GM12878 (cell line): ENCODE measurements around the gene OVCA2. TPM values are rescaled to one million over a fixed set of nuclear protein-coding genes. Genes with fewer than 3 reads are reported as not detected.

Experiments used
- ATAC-seq: fragments of 200-7000 bp; cut with Tn5 transposase; 3 replicates; pipeline ENCODE4 v1.9.1; 2020; ENCODE audit warnings: mild to moderate bottlenecking, moderate library complexity
- BruUV-seq: library from RNA; stranded (reverse); fragments of 400-500 nt; replicated peaks from 2 replicates; lab custom pipeline; 2021; lab: Mats Ljungman, UMichigan
- CTCF ChIA-PET: fragments of 300-600 bp; sonication (Branson Sonifier 250); formaldehyde crosslinking; extraction: SDS; loops from one replicate; lab custom pipeline; 2021; ENCODE audit warnings: inconsistent platforms; lab: Yijun Ruan, JAX
- POLR2A ChIA-PET: fragments of 350-600 bp; formaldehyde crosslinking; extraction: SDS; loops from one replicate; lab custom pipeline; 2021; ENCODE audit warnings: inconsistent platforms; lab: Charles Lee
- RAD21 ChIA-PET: fragments of 300-600 bp; sonication (Branson Sonifier 250); formaldehyde crosslinking; loops from one replicate; lab custom pipeline; 2023; ENCODE audit warnings: antibody characterized with exemption; ENCODE audit not compliant: unreplicated experiment; lab: Charles Lee
- SMC1A ChIA-PET: fragments of 300-600 bp; sonication (Branson Sonifier 250); formaldehyde crosslinking; loops from one replicate; lab custom pipeline; 2023; ENCODE audit not compliant: unreplicated experiment, uncharacterized antibody; lab: Charles Lee
- DNase-seq: peaks from one replicate; pipeline ENCODE4 v3.0.0-alpha.2; 2011; ENCODE audit warnings: low read depth, low spot score
- FAIRE-seq: peaks from 3 replicates; lab custom pipeline; 2011; peaks lifted over from hg19 to GRCh38; lab: Jason Lieb, UNC
- H2AFZ ChIP-seq: 2 replicates; pipeline ENCODE4 v1.6.0; 2011; ENCODE audit warnings: low read depth, low read length, control low read depth; ENCODE audit not compliant: control insufficient read depth
- H3K27ac ChIP-seq: 2 replicates; pipeline ENCODE4 v1.5.1; 2011; ENCODE audit warnings: control low read depth; ENCODE audit not compliant: control insufficient read depth, insufficient read depth
- H3K27me3 ChIP-seq, 2 experiments: replicated peaks in 1 of 2; 2 replicates each; pipeline versions ENCODE4 v1.6.0 to v1.6.1; 2011; ENCODE audit warnings: low read length in 1 of 2; ENCODE audit not compliant: control insufficient read depth in 2 of 2, insufficient read depth in 2 of 2
- H3K36me3 ChIP-seq, 2 experiments: 2 replicates each; pipeline ENCODE4 v1.5.1; 2011; ENCODE audit warnings: low read length in 1 of 2; ENCODE audit not compliant: control insufficient read depth in 2 of 2, insufficient read depth in 2 of 2
- H3K4me1 ChIP-seq: 2 replicates; pipeline ENCODE4 v1.6.1; 2011; ENCODE audit warnings: mild to moderate bottlenecking, low read length, moderate library complexity, mixed read lengths; ENCODE audit not compliant: control insufficient read depth, insufficient read depth
- H3K4me2 ChIP-seq: 2 replicates; pipeline ENCODE4 v1.6.0; 2011; ENCODE audit warnings: control low read depth; ENCODE audit not compliant: control insufficient read depth, insufficient read depth
- H3K4me3 ChIP-seq: fragments of 200-600 bp; sonication (generic); 2 replicates; pipeline ENCODE4 v1.5.1; 2016
- H3K79me2 ChIP-seq: 2 replicates; pipeline ENCODE4 v1.6.0; 2011; ENCODE audit warnings: low read length; ENCODE audit not compliant: control insufficient read depth, insufficient read depth
- H3K9ac ChIP-seq: 2 replicates; pipeline ENCODE4 v1.8.0; 2011; ENCODE audit warnings: low read length, control low read depth, mixed read lengths; ENCODE audit not compliant: control insufficient read depth, insufficient read depth
- H3K9me3 ChIP-seq: replicated peaks from 3 replicates; pipeline ENCODE4 v1.5.1; 2011; ENCODE audit warnings: mild to moderate bottlenecking, low read length; ENCODE audit not compliant: control insufficient read depth, insufficient read depth
- H4K20me1 ChIP-seq: 2 replicates; pipeline ENCODE4 v1.6.0; 2011; ENCODE audit not compliant: control insufficient read depth, insufficient read depth
- ASH2L ChIP-seq: fragments of 300-600, 200-600 bp; sonication (generic); IDR thresholded peaks from 2 replicates; pipeline ENCODE4 v1.6.1; 2017; ENCODE audit warnings: low read depth, mild to moderate bottlenecking, borderline replicate concordance
- BRCA1 ChIP-seq: IDR thresholded peaks from 2 replicates; pipeline ENCODE4 v1.6.1; 2011; ENCODE audit warnings: low read depth, low read length, improper control_type of control experiment
- CHD1 ChIP-seq: IDR thresholded peaks from 2 replicates; pipeline ENCODE4 v1.6.1; 2012; ENCODE audit warnings: low read depth, low read length, improper control_type of control experiment
- CREB1 ChIP-seq: IDR thresholded peaks from 2 replicates; pipeline ENCODE4 v1.6.1; 2012; ENCODE audit warnings: low read depth, mild to moderate bottlenecking, inconsistent platforms
- CREM ChIP-seq: IDR thresholded peaks from 2 replicates; pipeline ENCODE4 v1.6.1; 2014; ENCODE audit warnings: antibody characterized with exemption, low read depth
- FOXM1 ChIP-seq: IDR thresholded peaks from 2 replicates; pipeline ENCODE4 v1.6.1; 2012; ENCODE audit warnings: low read depth, mild to moderate bottlenecking, inconsistent platforms, low read length, moderate library complexity
- HDGF ChIP-seq: fragments of 450-650 bp; IDR thresholded peaks from 2 replicates; pipeline ENCODE4 v1.6.1; 2016; ENCODE audit warnings: antibody characterized with exemption
- KLF5 ChIP-seq: fragments of 450-650 bp; IDR thresholded peaks from 2 replicates; pipeline ENCODE4 v1.6.1; 2014; ENCODE audit warnings: mild to moderate bottlenecking; ENCODE audit not compliant: partially characterized antibody
- MYC ChIP-seq: IDR thresholded peaks from 2 replicates; pipeline ENCODE4 v1.6.1; 2011; ENCODE audit warnings: mild to moderate bottlenecking, low read length, moderate library complexity, inconsistent platforms; ENCODE audit not compliant: insufficient read depth, insufficient replicate concordance, insufficient read length, severe bottlenecking
- NR2C1 ChIP-seq: fragments of 450-650 bp; IDR thresholded peaks from 2 replicates; pipeline ENCODE4 v1.6.1; 2017; ENCODE audit warnings: antibody characterized with exemption, mild to moderate bottlenecking, moderate library complexity
- NRF1 ChIP-seq: conservative IDR thresholded peaks from 2 replicates; pipeline ENCODE4 v1.6.1; 2011; ENCODE audit warnings: mild to moderate bottlenecking, low read depth, low read length, improper control_type of control experiment
- POLR2AphosphoS5 ChIP-seq: IDR thresholded peaks from 2 replicates; pipeline ENCODE4 v1.6.1; 2011; ENCODE audit warnings: mild to moderate bottlenecking, low read length, inconsistent platforms
- POU2F2 ChIP-seq: IDR thresholded peaks from 3 replicates; pipeline ENCODE4 v1.6.1; 2011; ENCODE audit warnings: low read depth, mild to moderate bottlenecking, low read length, borderline replicate concordance
- RAD51 ChIP-seq: fragments of 450-650 bp; IDR thresholded peaks from 2 replicates; pipeline ENCODE4 v1.6.1; 2016; ENCODE audit warnings: moderate library complexity, mild to moderate bottlenecking, inconsistent platforms
- RB1 ChIP-seq: fragments of 450-650 bp; formaldehyde crosslinking; IDR thresholded peaks from 2 replicates; pipeline ENCODE4 v1.6.1; 2017; ENCODE audit warnings: mild to moderate bottlenecking, borderline replicate concordance
- SMAD5 ChIP-seq: IDR thresholded peaks from 2 replicates; pipeline ENCODE4 v1.6.1; 2016; ENCODE audit warnings: antibody characterized with exemption, low read depth
- SMARCA5 ChIP-seq: fragments of 450-650 bp; IDR thresholded peaks from 2 replicates; pipeline ENCODE4 v1.6.1; 2017; ENCODE audit warnings: mild to moderate bottlenecking
- SP1 ChIP-seq: IDR thresholded peaks from one replicate; pipeline ENCODE4 v1.6.1; 2011; ENCODE audit warnings: low read depth, low read length
- ZSCAN29 ChIP-seq: fragments of 450-650 bp; IDR thresholded peaks from 2 replicates; pipeline ENCODE4 v1.6.1; 2017; ENCODE audit warnings: mild to moderate bottlenecking, moderate library complexity
- WGBS: methylation state at CpG from one replicate; pipeline ENCODE4 v1.1.6; 2016; ENCODE audit warnings: low lambda C conversion rate; ENCODE audit not compliant: insufficient replicate concordance, insufficient coverage; ENCODE audit errors: missing lambda C conversion rate; 5-methylcytosine and 5-hydroxymethylcytosine counted together
- in situ Hi-C: fragments of 300-500 bp; cut with MboI; formaldehyde crosslinking; loops from 9 replicates; pipeline ENCODE4 v1.14.3; 2018; ENCODE audit warnings: mixed read lengths
- intact Hi-C: fragments of 100-400 bp; cut with micrococcal nuclease; formaldehyde crosslinking; loops from one replicate; pipeline ENCODE4 v1.14.2; 2022; ENCODE audit not compliant: unreplicated experiment
- polyA plus RNA-seq, 11 experiments: library from polyadenylated mRNA; depleted of rRNA in 4 of 11; unstranded in 6 of 11; stranded (reverse) in 5 of 11; fragments of >200 nt; fragmentation: Nextera tagmentation in 4 of 11; fragmentation: Illumina TruSeq in 1 of 11; extraction: Ambion mirVana in 4 of 11; extraction: Trizol in 1 of 11; gene quantifications; 1 replicate in 1 of 11; 2 replicates in 10 of 11; pipeline versions ENCODE4 v1.2.1 to v1.2.3, GENCODE V29; 2011 to 2016; ENCODE audit warnings: inconsistent platforms in 2 of 11, missing spikeins in 2 of 11, low read depth in 1 of 11
- total RNA-seq, 4 experiments: library from RNA; depleted of rRNA in 3 of 4; stranded (reverse); fragments of >200 nt in 3 of 4; fragmentation: Illumina TruSeq in 1 of 4; extraction: Trizol in 1 of 4; gene quantifications; 2 replicates each; pipeline versions ENCODE4 v1.2.1 to v1.2.3, GENCODE V29; 2013 to 2021
- TF ChIP-seq, protein P1 (sequence below): fragments of 450-650 bp; IDR thresholded peaks from 2 replicates; pipeline ENCODE4 v1.6.1; 2016; ENCODE audit warnings: mild to moderate bottlenecking

The OVCA2 gene
- total and polyA plus RNA-seq, 10 of the 15 experiments (the other 5 are each of a cell fraction or from before 2014, with no cell fraction given): 6.1 to 75.3 (median 40.7) TPM

DNA sequence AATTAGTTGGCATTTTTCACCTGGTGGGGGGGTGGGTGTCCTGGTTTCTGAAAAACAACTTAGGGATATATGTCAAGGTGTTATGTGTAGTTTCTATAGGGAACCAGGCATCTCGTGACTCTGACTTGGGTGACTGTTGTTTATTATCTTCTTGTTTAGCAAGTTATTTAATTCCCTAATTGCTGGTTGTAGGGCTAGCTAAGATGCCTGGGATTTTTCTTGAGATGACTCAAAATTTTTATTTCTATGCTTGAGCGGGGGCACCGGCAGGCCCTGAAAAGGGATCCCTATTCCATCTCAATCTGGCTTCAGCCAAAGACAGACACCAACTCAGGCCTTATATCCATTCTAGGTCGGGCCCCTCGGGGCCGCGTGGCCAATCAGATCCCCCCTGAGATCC lies 8.7 kb upstream of the OVCA2 start:
- BruUV-seq: no TSS peak
- no peak for TF ChIP-seq POLR2AphosphoS5
- TF ChIP-seq CREB1: no peak
- no peak for TF ChIP-seq SP1
- TF ChIP-seq HDGF: no peak
- no peak for TF ChIP-seq RAD51
- no peak for TF ChIP-seq SMAD5
- TF ChIP-seq KLF5: no peak
- no peak for TF ChIP-seq NRF1
- TF ChIP-seq ASH2L: no peak
- no peak for TF ChIP-seq POU2F2
- no peak for TF ChIP-seq ZSCAN29
- TF ChIP-seq, protein P1, sequence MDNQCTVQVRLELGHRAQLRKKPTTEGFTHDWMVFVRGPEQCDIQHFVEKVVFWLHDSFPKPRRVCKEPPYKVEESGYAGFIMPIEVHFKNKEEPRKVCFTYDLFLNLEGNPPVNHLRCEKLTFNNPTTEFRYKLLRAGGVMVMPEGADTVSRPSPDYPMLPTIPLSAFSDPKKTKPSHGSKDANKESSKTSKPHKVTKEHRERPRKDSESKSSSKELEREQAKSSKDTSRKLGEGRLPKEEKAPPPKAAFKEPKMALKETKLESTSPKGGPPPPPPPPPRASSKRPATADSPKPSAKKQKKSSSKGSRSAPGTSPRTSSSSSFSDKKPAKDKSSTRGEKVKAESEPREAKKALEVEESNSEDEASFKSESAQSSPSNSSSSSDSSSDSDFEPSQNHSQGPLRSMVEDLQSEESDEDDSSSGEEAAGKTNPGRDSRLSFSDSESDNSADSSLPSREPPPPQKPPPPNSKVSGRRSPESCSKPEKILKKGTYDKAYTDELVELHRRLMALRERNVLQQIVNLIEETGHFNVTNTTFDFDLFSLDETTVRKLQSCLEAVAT: no peak
- TF ChIP-seq BRCA1: no peak
- no peak for TF ChIP-seq NR2C1
- no peak for TF ChIP-seq FOXM1
- TF ChIP-seq CREM: no peak
- no peak for TF ChIP-seq CHD1
- no peak for TF ChIP-seq SMARCA5
- TF ChIP-seq MYC: no peak
- TF ChIP-seq RB1: no peak
- H3K36me3 ChIP-seq: peaks cover 5 to 7% of the 10 kb centered on the region in 2 experiments; a peak in 3 of 4 replicates
- H3K9ac ChIP-seq: no peak overlapping the region
- H4K20me1 ChIP-seq: no peaks in the 10 kb centered on the region
- DNase-seq (no peak), ATAC-seq (no peak), FAIRE-seq (no peak)
- no peak overlapping the region for H2AFZ ChIP-seq
- RAD21 ChIA-PET: interaction anchor here (1.7 kb wide), 1 partner anchor 21 kb away, joined by 3 read pairs; no protein-coding TSS in a partner anchor
- H3K9me3 ChIP-seq: no peaks in the 10 kb centered on the region
- in situ Hi-C loops: no loop called here
- H3K4me1 ChIP-seq: peaks cover 11% of the 10 kb centered on the region; the same call in 1 of the 2 replicates
- H3K27ac ChIP-seq: no peak overlapping the region
- H3K79me2 ChIP-seq: peaks cover 10% of the 10 kb centered on the region
- CTCF ChIA-PET: no interaction called here
- H3K4me3 ChIP-seq: no peak overlapping the region
- intact Hi-C loops: no loop called here
- SMC1A ChIA-PET: no interaction called here
- no peak overlapping the region for H3K4me2 ChIP-seq
- POLR2A ChIA-PET: interaction anchor here (0.5 kb wide), 1 partner anchor 67 kb away, joined by 7 read pairs; no protein-coding TSS in a partner anchor
- peaks cover 0 to 2% of the 10 kb centered on the region in 2 experiments; a peak in 2 of 4 replicates for H3K27me3 ChIP-seq
- 88% methylated on average over 7 of the region's 7 CpGs for WGBS
